ENCODE measurements around the gene MYO1H.
A peak's percentile ranks its signal among the peaks of the same experiment; 100 is the strongest.

The MYO1H gene

DNA sequence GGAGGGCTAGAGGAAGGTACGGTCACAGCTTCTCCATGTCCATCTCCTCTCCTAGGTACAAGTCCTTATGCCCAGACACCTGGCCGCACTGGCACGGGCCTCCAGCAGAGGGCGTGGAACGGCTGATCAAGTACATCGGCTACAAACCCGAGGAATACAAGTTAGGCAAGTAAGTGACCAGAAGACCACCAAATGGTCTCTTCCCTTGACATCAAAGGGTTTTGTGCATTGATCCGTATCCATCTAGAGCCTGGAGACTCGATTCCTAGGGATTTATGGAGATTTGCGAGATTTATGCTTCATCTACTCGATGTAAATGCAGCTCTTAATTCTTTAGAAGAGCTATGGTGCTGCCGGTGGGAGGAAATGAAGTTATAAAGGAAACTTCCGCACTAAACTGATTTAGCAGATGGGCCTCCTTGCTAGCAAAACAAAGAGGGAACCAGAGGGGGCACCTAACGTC is 85.2 kb downstream of the MYO1H start:
- H3K27ac ChIP-seq (ENCODE audit: low read depth, low read length), result no peak overlapping the region
- peaks cover 11 to 14% of the 10 kb centered on the region in 2 experiments for H3K4me1 ChIP-seq (ENCODE audit: control insufficient read depth in 1 of 2, insufficient read depth in 2 of 2, low read length in 2 of 2)
- H4K8ac ChIP-seq (ENCODE audit: low read depth, low read length), result no peak overlapping the region
- no peaks in the 10 kb centered on the region for H3K9me3 ChIP-seq (ENCODE audit: insufficient read depth, low read depth, low read length)
- no peaks in the 10 kb centered on the region for H3K79me2 ChIP-seq (ENCODE audit: control insufficient read depth, insufficient read depth, low read length, poor library complexity)
- H3K4me3 ChIP-seq (ENCODE audit: low read depth, low read length), result no peak overlapping the region
- H2AK5ac ChIP-seq (ENCODE audit: low read length), result no peak overlapping the region
- WGBS (ENCODE audit: extremely low coverage, insufficient coverage, insufficient read length), result no CpG with 5 or more reads among the region's 14 CpGs
- no peak overlapping the region for H3K4ac ChIP-seq (ENCODE audit: low read depth, low read length)
- H4K12ac ChIP-seq (ENCODE audit: low read depth, low read length), result no peak overlapping the region
- H2BK12ac ChIP-seq (ENCODE audit: low read length), result peak overlapping the region; percentile 1
- H2AFZ ChIP-seq (ENCODE audit: insufficient read depth, low read length, poor library complexity), result no peak overlapping the region
- peak; percentile 88 to 94 for DNase-seq
- H3K36me3 ChIP-seq (ENCODE audit: control insufficient read depth in 1 of 2, insufficient read depth in 2 of 2, low read length in 2 of 2), result no peaks in the 10 kb centered on the region
- H2BK120ac ChIP-seq (ENCODE audit: insufficient read depth, low read length, poor library complexity), result no peak overlapping the region
- H3K79me1 ChIP-seq (ENCODE audit: low read length), result no peaks in the 10 kb centered on the region
- H3K9ac ChIP-seq (ENCODE audit: low read length), result no peak overlapping the region
- H3K4me2 ChIP-seq (ENCODE audit: low read length), result no peak overlapping the region
- H3K14ac ChIP-seq (ENCODE audit: low read length), result no peak overlapping the region
- H2BK5ac ChIP-seq (ENCODE audit: low read depth, low read length, poor library complexity), result no peak overlapping the region
- no peak overlapping the region for H4K91ac ChIP-seq (ENCODE audit: low read depth, low read length)
- no peaks in the 10 kb centered on the region for H3K27me3 ChIP-seq (ENCODE audit: insufficient read depth, low read length)
- no peak overlapping the region for H3K18ac ChIP-seq (ENCODE audit: low read length)
- H3K23ac ChIP-seq (ENCODE audit: low read length), result no peak overlapping the region

DNA sequence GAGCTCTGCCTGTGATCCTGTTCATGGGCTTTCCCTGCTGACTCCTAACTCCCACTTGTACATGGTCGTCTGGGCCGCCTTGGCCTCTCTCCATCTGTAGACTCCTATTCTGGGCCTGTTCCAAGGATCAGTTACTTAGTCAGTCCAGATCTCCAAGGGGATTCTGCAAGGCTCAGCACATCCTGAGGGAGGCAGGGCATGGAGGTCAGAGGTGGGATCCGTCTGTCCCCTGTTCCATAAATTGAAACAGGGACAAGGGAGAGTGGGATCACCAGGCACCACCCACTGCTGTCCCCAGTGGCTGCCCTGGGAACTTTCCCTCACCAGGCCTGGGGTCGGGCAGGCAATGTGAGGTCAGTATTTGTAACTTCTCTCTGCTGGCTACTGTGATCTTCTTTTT is 85.9 kb downstream of the MYO1H start:
- Histone ChIP-seq H3K27me3 (ENCODE audit: insufficient read depth, low read length) (no peaks in the 10 kb centered on the region), H3K79me1 (ENCODE audit: low read length) (no peaks in the 10 kb centered on the region), H3K9ac (ENCODE audit: low read length) (no peak overlapping the region), H3K4me2 (ENCODE audit: low read length) (no peak overlapping the region), H2AFZ (ENCODE audit: insufficient read depth, low read length, poor library complexity) (peak overlapping the region; percentile 17), H3K27ac (ENCODE audit: low read depth, low read length) (no peak overlapping the region), H2BK120ac (ENCODE audit: insufficient read depth, low read length, poor library complexity) (no peak overlapping the region), H3K4ac (ENCODE audit: low read depth, low read length) (no peak overlapping the region), H3K36me3 (ENCODE audit: control insufficient read depth in 1 of 2, insufficient read depth in 2 of 2, low read length in 2 of 2) (no peaks in the 10 kb centered on the region), H2AK5ac (ENCODE audit: low read length) (peak overlapping the region; percentile 22), H3K14ac (ENCODE audit: low read length) (no peak overlapping the region), H3K4me1 (ENCODE audit: control insufficient read depth in 1 of 2, insufficient read depth in 2 of 2, low read length in 2 of 2) (peaks cover 11 to 14% of the 10 kb centered on the region in 2 experiments), H2BK5ac (ENCODE audit: low read depth, low read length, poor library complexity) (no peak overlapping the region), H3K18ac (ENCODE audit: low read length) (no peak overlapping the region), H3K4me3 (ENCODE audit: low read depth, low read length) (no peak overlapping the region), H4K8ac (ENCODE audit: low read depth, low read length) (peak overlapping the region; percentile 29), H3K9me3 (ENCODE audit: insufficient read depth, low read depth, low read length) (no peaks in the 10 kb centered on the region), H4K91ac (ENCODE audit: low read depth, low read length) (peak overlapping the region; percentile 35), H2BK12ac (ENCODE audit: low read length) (peak overlapping the region; percentile 36), H3K23ac (ENCODE audit: low read length) (no peak overlapping the region), H3K79me2 (ENCODE audit: control insufficient read depth, insufficient read depth, low read length, poor library complexity) (no peaks in the 10 kb centered on the region), H4K12ac (ENCODE audit: low read depth, low read length) (no peak overlapping the region)
- DNase-seq, result peak in 1 of 2 donors; percentile 20
- no CpG with 5 or more reads among the region's 4 CpGs for WGBS (ENCODE audit: extremely low coverage, insufficient coverage, insufficient read length)

DNA sequence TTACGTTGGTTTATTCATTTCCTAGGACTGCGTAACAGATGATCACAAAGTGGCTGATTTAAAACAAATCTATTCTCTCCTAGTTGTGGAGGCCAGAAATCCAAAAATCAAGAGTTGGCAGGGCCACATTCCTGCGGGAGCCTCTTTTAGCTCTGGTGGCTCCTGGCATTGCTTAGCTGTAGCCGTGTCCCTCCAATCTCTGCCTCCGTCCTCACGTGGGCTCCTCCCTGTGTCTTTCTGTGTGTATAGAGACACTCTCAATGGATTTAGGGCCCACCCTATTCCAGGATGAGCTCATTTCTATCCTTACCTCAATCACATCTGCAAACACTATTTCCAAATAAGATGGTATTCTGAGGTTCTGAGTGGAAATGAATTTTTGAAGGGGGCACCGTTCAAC is 86.9 kb downstream of the MYO1H start:
- no CpG with 5 or more reads among the region's 7 CpGs for WGBS (ENCODE audit: extremely low coverage, insufficient coverage, insufficient read length)
- H4K12ac ChIP-seq (ENCODE audit: low read depth, low read length), result no peak overlapping the region
- no peak overlapping the region for H3K18ac ChIP-seq (ENCODE audit: low read length)
- H3K27me3 ChIP-seq (ENCODE audit: insufficient read depth, low read length), result no peaks in the 10 kb centered on the region
- H2AFZ ChIP-seq (ENCODE audit: insufficient read depth, low read length, poor library complexity), result no peak overlapping the region
- no peak for DNase-seq
- H4K8ac ChIP-seq (ENCODE audit: low read depth, low read length), result no peak overlapping the region
- no peak overlapping the region for H3K23ac ChIP-seq (ENCODE audit: low read length)
- no peaks in the 10 kb centered on the region for H3K79me2 ChIP-seq (ENCODE audit: control insufficient read depth, insufficient read depth, low read length, poor library complexity)
- no peak overlapping the region for H3K9ac ChIP-seq (ENCODE audit: low read length)
- no peaks in the 10 kb centered on the region for H3K36me3 ChIP-seq (ENCODE audit: control insufficient read depth in 1 of 2, insufficient read depth in 2 of 2, low read length in 2 of 2)
- H3K4me1 ChIP-seq (ENCODE audit: control insufficient read depth in 1 of 2, insufficient read depth in 2 of 2, low read length in 2 of 2), result peaks cover 11 to 14% of the 10 kb centered on the region in 2 experiments
- H3K9me3 ChIP-seq (ENCODE audit: insufficient read depth, low read depth, low read length), result no peaks in the 10 kb centered on the region
- H2BK120ac ChIP-seq (ENCODE audit: insufficient read depth, low read length, poor library complexity), result no peak overlapping the region
- no peak overlapping the region for H3K27ac ChIP-seq (ENCODE audit: low read depth, low read length)
- H4K91ac ChIP-seq (ENCODE audit: low read depth, low read length), result no peak overlapping the region
- no peak overlapping the region for H2BK12ac ChIP-seq (ENCODE audit: low read length)
- no peak overlapping the region for H3K14ac ChIP-seq (ENCODE audit: low read length)
- no peak overlapping the region for H2BK5ac ChIP-seq (ENCODE audit: low read depth, low read length, poor library complexity)
- H3K4ac ChIP-seq (ENCODE audit: low read depth, low read length), result no peak overlapping the region
- H3K79me1 ChIP-seq (ENCODE audit: low read length), result no peaks in the 10 kb centered on the region
- H2AK5ac ChIP-seq (ENCODE audit: low read length), result no peak overlapping the region
- H3K4me3 ChIP-seq (ENCODE audit: low read depth, low read length), result no peak overlapping the region
- no peak overlapping the region for H3K4me2 ChIP-seq (ENCODE audit: low read length)

DNA sequence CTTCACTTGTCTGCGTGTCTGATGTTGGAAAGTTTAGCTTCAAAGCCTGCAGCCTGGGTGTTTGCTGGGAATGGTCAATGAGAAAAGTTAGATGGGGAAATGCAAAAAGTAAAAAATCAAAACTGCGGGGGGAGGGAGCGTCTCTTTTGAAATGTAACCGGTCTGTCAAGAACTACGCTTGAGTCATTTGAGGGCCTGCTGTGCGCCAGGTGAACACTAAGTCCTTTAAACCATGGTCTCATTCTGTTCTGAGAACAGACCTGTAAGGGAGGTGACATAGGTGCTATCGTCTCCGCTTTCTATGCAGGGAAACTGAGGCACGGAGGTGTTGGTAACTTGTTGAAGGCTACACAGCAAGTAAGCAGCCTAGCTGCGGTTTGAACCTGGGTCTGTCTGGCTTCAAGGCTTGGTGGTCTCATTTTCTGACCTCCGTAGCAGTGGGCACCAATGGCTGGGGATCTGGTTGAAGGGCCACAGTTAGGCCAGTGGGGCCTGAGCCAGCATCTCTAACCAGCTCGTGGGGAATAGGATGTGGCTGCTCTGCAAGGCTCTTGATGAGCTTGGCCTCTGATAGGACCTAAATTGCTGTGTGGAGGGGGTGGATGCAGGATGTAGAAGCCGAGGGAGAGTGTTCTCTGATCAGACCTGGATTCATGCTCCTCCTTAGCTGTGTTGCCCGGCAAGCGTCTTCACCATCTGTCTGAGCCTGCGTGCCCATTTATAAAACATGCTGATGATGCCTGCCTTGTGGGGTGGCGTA is 87.9 kb downstream of the MYO1H start:
- Histone ChIP-seq H3K23ac (ENCODE audit: low read length) (no peak overlapping the region), H2AFZ (ENCODE audit: insufficient read depth, low read length, poor library complexity) (no peak overlapping the region), H4K12ac (ENCODE audit: low read depth, low read length) (no peak overlapping the region), H2AK5ac (ENCODE audit: low read length) (peak overlapping the region; percentile 57), H3K4ac (ENCODE audit: low read depth, low read length) (peak overlapping the region; percentile 28), H3K4me1 (ENCODE audit: control insufficient read depth in 1 of 2, insufficient read depth in 2 of 2, low read length in 2 of 2) (peaks cover 8 to 12% of the 10 kb centered on the region in 2 experiments), H3K18ac (ENCODE audit: low read length) (peak overlapping the region; percentile 27), H3K36me3 (ENCODE audit: control insufficient read depth in 1 of 2, insufficient read depth in 2 of 2, low read length in 2 of 2) (no peaks in the 10 kb centered on the region), H3K9me3 (ENCODE audit: insufficient read depth, low read depth, low read length) (no peaks in the 10 kb centered on the region), H3K4me2 (ENCODE audit: low read length) (no peak overlapping the region), H3K9ac (ENCODE audit: low read length) (no peak overlapping the region), H3K4me3 (ENCODE audit: low read depth, low read length) (no peak overlapping the region), H3K27me3 (ENCODE audit: insufficient read depth, low read length) (no peaks in the 10 kb centered on the region), H3K79me1 (ENCODE audit: low read length) (no peaks in the 10 kb centered on the region), H4K8ac (ENCODE audit: low read depth, low read length) (no peak overlapping the region), H3K14ac (ENCODE audit: low read length) (peak overlapping the region; percentile 55), H2BK5ac (ENCODE audit: low read depth, low read length, poor library complexity) (no peak overlapping the region), H2BK120ac (ENCODE audit: insufficient read depth, low read length, poor library complexity) (no peak overlapping the region), H2BK12ac (ENCODE audit: low read length) (no peak overlapping the region), H4K91ac (ENCODE audit: low read depth, low read length) (peak overlapping the region; percentile 23), H3K79me2 (ENCODE audit: control insufficient read depth, insufficient read depth, low read length, poor library complexity) (no peaks in the 10 kb centered on the region), H3K27ac (ENCODE audit: low read depth, low read length) (no peak overlapping the region)
- DNase-seq, result peak; percentile 75 to 89
- no CpG with 5 or more reads among the region's 17 CpGs for WGBS (ENCODE audit: extremely low coverage, insufficient coverage, insufficient read length)

All from trophoblast cell (in vitro differentiated cells and primary cell).